Brain pericyte (primary cell): ENCODE data around the gene ZDHHC19.
"Not testable (repeated sequence)": the region's sequence is repeated elsewhere in the genome, so short reads cannot be mapped to it uniquely, and the experiment has no call there.

Experiments used
- DNase-seq: peaks from one replicate; pipeline ENCODE4 v3.0.0-alpha.2; 2012; ENCODE audit warnings: low read depth, low spot score

Gene ZDHHC19

GRCh38 chr3:196178993-196179379 is 32.2 kb downstream of the ZDHHC19 start:
- DNase-seq: no peak

- DNase-seq: no peak
Measured at GRCh38 chr3:196177967-196178366, 33.2 kb downstream of the ZDHHC19 start.

- DNase-seq: no peak
Measured at GRCh38 chr3:196177567-196177966, 33.6 kb downstream of the ZDHHC19 start.

GRCh38 chr3:196175722-196176121 is 35.5 kb downstream of the ZDHHC19 start:
- no peak for DNase-seq

GRCh38 chr3:196175116-196175625 is 36.0 kb downstream of the ZDHHC19 start:
- DNase-seq: no peak

GRCh38 chr3:196174652-196175051 is 36.5 kb downstream of the ZDHHC19 start:
- no peak for DNase-seq

GRCh38 chr3:196170296-196170695 is 40.9 kb downstream of the ZDHHC19 start:
- not testable (repeated sequence) for DNase-seq

GRCh38 chr3:196169836-196170240 is 41.4 kb downstream of the ZDHHC19 start:
- DNase-seq: no peak

- no peak for DNase-seq
Measured at GRCh38 chr3:196168808-196169391, 42.3 kb downstream of the ZDHHC19 start.

- no peak for DNase-seq
Measured at GRCh38 chr3:196166741-196167140, 44.5 kb downstream of the ZDHHC19 start.

GRCh38 chr3:196165850-196166249 is 45.4 kb downstream of the ZDHHC19 start:
- DNase-seq: no peak

GRCh38 chr3:196165006-196165575 is 46.1 kb downstream of the ZDHHC19 start:
- not testable (repeated sequence) for DNase-seq

- no peak for DNase-seq
Measured at GRCh38 chr3:196164576-196164975, 46.6 kb downstream of the ZDHHC19 start.

- DNase-seq: no peak
Measured at GRCh38 chr3:196163666-196164493, 47.3 kb downstream of the ZDHHC19 start.

- DNase-seq: no peak
Measured at GRCh38 chr3:196163212-196163611, 48.0 kb downstream of the ZDHHC19 start.

- DNase-seq: no peak
Measured at GRCh38 chr3:196162679-196163078, 48.5 kb downstream of the ZDHHC19 start.

- no peak for DNase-seq
Measured at GRCh38 chr3:196159952-196160804, 51.0 kb downstream of the ZDHHC19 start.

GRCh38 chr3:196159526-196159925 is 51.7 kb downstream of the ZDHHC19 start:
- no peak for DNase-seq

- DNase-seq: no peak
Measured at GRCh38 chr3:196156160-196156559, 55.0 kb downstream of the ZDHHC19 start.

GRCh38 chr3:196150481-196150880 is 60.7 kb downstream of the ZDHHC19 start:
- DNase-seq: no peak

- no peak for DNase-seq
Measured at GRCh38 chr3:196149831-196150301, 61.3 kb downstream of the ZDHHC19 start.

GRCh38 chr3:196149375-196149774 is 61.8 kb downstream of the ZDHHC19 start:
- no peak for DNase-seq
